K562 (cell line): ENCODE measurements around the gene BEST2. TPM values are rescaled to one million over a fixed set of nuclear protein-coding genes. Genes with fewer than 3 reads are reported as not detected.

Source experiments
- BMI1 ChIP-seq: fragments of 150-350 bp; IDR thresholded peaks from 2 replicates; pipeline ENCODE4 v1.6.1; 2014; ENCODE audit warnings: low read length
- CHD2 ChIP-seq: IDR thresholded peaks from 2 replicates; pipeline ENCODE4 v1.6.1; 2011; ENCODE audit warnings: low read depth, low read length
- ETS1 ChIP-seq: conservative IDR thresholded peaks from 2 replicates; pipeline ENCODE4 v1.6.1; 2011; ENCODE audit warnings: low read depth, mild to moderate bottlenecking, low read length; ENCODE audit not compliant: control insufficient read depth
- KAT7 ChIP-seq: sonication (generic); formaldehyde crosslinking; IDR thresholded peaks from 2 replicates; pipeline ENCODE4 v1.8.0; 2022; ENCODE audit warnings: missing genetic modification reagents, mild to moderate bottlenecking, borderline replicate concordance
- NCOA2 ChIP-seq, 2 experiments: fragments of 450-650 bp; IDR thresholded peaks; 2 replicates each; pipeline ENCODE4 v1.6.1; 2018; ENCODE audit warnings: mild to moderate bottlenecking in 2 of 2, moderate library complexity in 1 of 2; ENCODE audit not compliant: partially characterized antibody in 2 of 2
- POU5F1 ChIP-seq: fragments of 150-350 bp; IDR thresholded peaks from 2 replicates; pipeline ENCODE4 v1.6.1; 2014; ENCODE audit warnings: borderline replicate concordance, low read length, low read depth, mild to moderate bottlenecking; ENCODE audit not compliant: partially characterized antibody
- REST ChIP-seq, 2 experiments: fragments of 450-650 bp; formaldehyde crosslinking in 1 of 2; IDR thresholded peaks; 2 replicates each; pipeline versions ENCODE4 v1.4.0 to v1.6.1; 2014 to 2020; ENCODE audit warnings: mild to moderate bottlenecking in 2 of 2, borderline replicate concordance in 1 of 2, low read depth in 1 of 2
- STAT6 ChIP-seq: sonication (generic); formaldehyde crosslinking; IDR thresholded peaks from 2 replicates; pipeline ENCODE4 v1.8.1; 2023; ENCODE audit warnings: mild to moderate bottlenecking, missing genetic modification reagents
- TAF15 ChIP-seq: fragments of 200-400 bp; formaldehyde crosslinking; IDR thresholded peaks from 2 replicates; pipeline ENCODE4 v1.6.1; 2017; ENCODE audit warnings: mild to moderate bottlenecking, low read depth, low read length, moderate library complexity
- TOE1 ChIP-seq, 2 experiments: fragments of 450-650 bp in 1 of 2; sonication (generic) in 1 of 2; formaldehyde crosslinking in 1 of 2; IDR thresholded peaks; 2 replicates each; pipeline versions ENCODE4 v1.7.1 to v1.8.0; 2016 to 2022; ENCODE audit warnings: borderline replicate concordance in 2 of 2, mild to moderate bottlenecking in 2 of 2, antibody characterized with exemption in 1 of 2, inconsistent platforms in 1 of 2, low read depth in 1 of 2, missing genetic modification reagents in 1 of 2, moderate library complexity in 1 of 2
- TRIM28 ChIP-seq: fragments of 450-650 bp; IDR thresholded peaks from 2 replicates; pipeline ENCODE4 v1.6.1; 2017
- YY1 ChIP-seq, 3 experiments: IDR thresholded peaks; 2 replicates each; pipeline ENCODE4 v1.6.1; 2011; ENCODE audit warnings: low read length in 2 of 3, mild to moderate bottlenecking in 2 of 3, moderate library complexity in 2 of 3, borderline replicate concordance in 1 of 3, control low read depth in 1 of 3, low read depth in 1 of 3; ENCODE audit not compliant: insufficient read depth in 3 of 3, insufficient replicate concordance in 2 of 3, control insufficient read depth in 1 of 3, insufficient read length in 1 of 3; ENCODE audit errors: extremely low read depth in 1 of 3
- polyA plus RNA-seq, 8 experiments: library from polyadenylated mRNA; depleted of rRNA in 4 of 8; stranded (reverse) in 5 of 8; unstranded in 3 of 8; fragments of >200 nt; fragmentation: Nextera tagmentation in 2 of 8; fragmentation: Illumina TruSeq in 1 of 8; extraction: Ambion mirVana in 2 of 8; extraction: Trizol in 1 of 8; gene quantifications; 2 replicates each; pipeline versions ENCODE4 v1.2.1 to v1.2.3, GENCODE V29; 2011 to 2014; ENCODE audit warnings: inconsistent platforms in 1 of 8, missing spikeins in 1 of 8
- total RNA-seq, 7 experiments: library from RNA; depleted of rRNA in 6 of 7; stranded (reverse); fragments of >200 nt in 6 of 7; fragmentation: Illumina TruSeq in 2 of 7; extraction: Trizol in 2 of 7; gene quantifications; 2 replicates each; pipeline versions ENCODE4 v1.2.1 to v1.2.3, GENCODE V29; 2011 to 2021; ENCODE audit warnings: low replicate concordance in 1 of 7

BEST2 gene
- total and polyA plus RNA-seq, 9 of the 15 experiments (the other 6 are each of a cell fraction or from before 2014, with no cell fraction given): not detected

- TF ChIP-seq YY1 (IDR thresholded peaks at IDR 0.05; ENCODE audit: borderline replicate concordance in 1 of 3, control insufficient read depth in 1 of 3, extremely low read depth in 1 of 3, insufficient read depth in 3 of 3, insufficient read length in 1 of 3, insufficient replicate concordance in 2 of 3, low read depth in 1 of 3, low read length in 2 of 3) (peak in 1 of 3 experiments; percentile 48), TRIM28 (no peak), TAF15 (no peak), POU5F1 (peak; percentile 42), ETS1 (0 out of 2 replicates have a peak, but pooled peaks have one; percentile 42), REST (IDR thresholded peaks at IDR 0.05; ENCODE audit: borderline replicate concordance) (peak; percentile 94), REST (CRISPR knock-in tag; IDR thresholded peaks at IDR 0.05; ENCODE audit: low read depth) (no peak), CHD2 (0 out of 2 replicates have a peak, but pooled peaks have one; percentile 10), KAT7 (CRISPR knock-in tag) (0 out of 2 replicates have a peak, but pooled peaks have one; percentile 66), TOE1 (IDR thresholded peaks at IDR 0.05; ENCODE audit: borderline replicate concordance) (peak; percentile 100), TOE1 (CRISPR knock-in tag; IDR thresholded peaks at IDR 0.05; ENCODE audit: borderline replicate concordance, low read depth) (no peak), STAT6 (CRISPR knock-in tag) (no peak), BMI1 (no peak), NCOA2 (IDR thresholded peaks at IDR 0.05; ENCODE audit: partially characterized antibody in 2 of 2) (no peak)
Observed at GRCh38 chr19:12722566-12723380, 28.8 kb upstream of the BEST2 start (continued).
